Spleen (tissue), 11 donors: ENCODE results near the gene GSK3B. TPM values are rescaled to one million over a fixed set of nuclear protein-coding genes. Genes with fewer than 3 reads are reported as not detected.

Source experiments
- DNase-seq: peaks from one replicate; pipeline ENCODE4 v3.0.0-alpha.2; 2020
- H3K27ac ChIP-seq, 8 donors: fragments of 200-600 bp; sonication (generic) in 7 of 8; 1 replicate in 4 of 8; 2 replicates in 4 of 8; pipeline versions ENCODE4 v1.5.0 to v1.8.0; 2016 to 2021; ENCODE audit warnings: inconsistent platforms in 4 of 8, mild to moderate bottlenecking in 4 of 8, moderate library complexity in 1 of 8
- H3K27me3 ChIP-seq, 7 donors: fragments of 200-600 bp; sonication (generic) in 6 of 7; replicated peaks in 1 of 7; 1 replicate in 4 of 7; 2 replicates in 3 of 7; pipeline versions ENCODE4 v1.5.0 to v1.8.0; 2016 to 2021; ENCODE audit warnings: inconsistent platforms in 3 of 7, mild to moderate bottlenecking in 1 of 7
- H3K36me3 ChIP-seq, 6 donors: fragments of 200-600 bp; sonication (generic) in 5 of 6; 1 replicate in 4 of 6; 2 replicates in 2 of 6; pipeline versions ENCODE4 v1.5.0 to v1.8.0; 2016 to 2021; ENCODE audit warnings: inconsistent platforms in 2 of 6
- H3K4me1 ChIP-seq, 6 donors: fragments of 200-600 bp; sonication (generic) in 5 of 6; 1 replicate in 3 of 6; 2 replicates in 3 of 6; pipeline versions ENCODE4 v1.5.0 to v1.8.0; 2016 to 2021; ENCODE audit warnings: inconsistent platforms in 3 of 6
- H3K4me3 ChIP-seq, 8 donors: fragments of 200-600 bp; sonication (generic) in 7 of 8; 1 replicate in 4 of 8; 2 replicates in 4 of 8; pipeline versions ENCODE4 v1.5.0 to v1.8.0; 2016 to 2021; ENCODE audit warnings: inconsistent platforms in 4 of 8, mild to moderate bottlenecking in 4 of 8, moderate library complexity in 2 of 8
- H3K9me3 ChIP-seq, 8 donors: fragments of 200-600 bp; sonication (generic) in 7 of 8; 1 replicate in 4 of 8; 2 replicates in 4 of 8; pipeline versions ENCODE4 v1.5.0 to v1.8.0; 2016 to 2021; ENCODE audit warnings: inconsistent platforms in 4 of 8
- CTCF ChIP-seq, 11 experiments: fragments of 200-600 bp in 7 of 11; fragments of 450-650 bp in 4 of 11; sonication (generic) in 4 of 11; IDR thresholded peaks in 8 of 11; conservative IDR thresholded peaks in 3 of 11; 1 replicate in 7 of 11; 2 replicates in 4 of 11; pipeline versions ENCODE4 v1.4.0 to v1.8.0; 2016 to 2021; ENCODE audit warnings: antibody characterized with exemption in 11 of 11, inconsistent platforms in 4 of 11, mild to moderate bottlenecking in 1 of 11
- POLR2A ChIP-seq, 3 donors: fragments of 450-650 bp; IDR thresholded peaks; one replicate each; pipeline ENCODE4 v1.5.1; 2017; ENCODE audit warnings: antibody characterized with exemption in 3 of 3, mild to moderate bottlenecking in 1 of 3
- POLR2AphosphoS5 ChIP-seq, 3 donors: sonication (generic); formaldehyde crosslinking; IDR thresholded peaks; one replicate each; pipeline ENCODE4 v1.5.1; 2017; ENCODE audit warnings: antibody characterized with exemption in 3 of 3
- WGBS, 5 donors: extraction: QIAGEN DNeasy Blood & Tissue Kit in 3 of 5; methylation state at CpG; one replicate each; pipeline versions ENCODE4 v1.1.5 to v1.1.7; 2013 to 2018; 5-methylcytosine and 5-hydroxymethylcytosine counted together
- intact Hi-C: fragments of 100-400 bp; cut with DNase I; formaldehyde crosslinking; loops from one replicate; pipeline ENCODE4 v1.15.0; 2023; ENCODE audit warnings: low total_unique reads
- polyA plus RNA-seq, 3 donors: library from polyadenylated mRNA; stranded (reverse); fragments of 200-250 nt; gene quantifications; one replicate each; pipeline ENCODE4 v1.2.1, GENCODE V29; 2013
- total RNA-seq, 7 donors: library from RNA; depleted of rRNA in 3 of 7; stranded (reverse); fragments of >200 nt in 3 of 7; fragmentation: NEBNext Ultra II Directional in 4 of 7; extraction: Animal tissue kit (Norgen Biotek cat#: 25700) in 4 of 7; gene quantifications; one replicate each; pipeline versions ENCODE4 v1.1.0 to v1.2.1, GENCODE V29; 2016 to 2021
- donor health status: healthy with polysubstance abuse.
- donor health status: DM: no; HTN: no; CAD: no; lungs with moderate emphysema.
- donor health status: DM: no; HTN: no; CAD: no.
- donor health status: Bipolar disorder and iron deficiency.
- donor health status: healthy.
- donor health status: DM: no; HTN: no; CAD: no.
- donor health status: DM: yes; HTN: yes; CAD: no.

Gene GSK3B
- total and polyA plus RNA-seq, 10 donors = 4.7 to 62.2 (median 53.1) TPM

- DNase-seq = no peak
- peaks cover 0 to 5% (median 0%) of the 10 kb centered on the region in 8 donors for H3K9me3 ChIP-seq
- TF ChIP-seq POLR2A (IDR thresholded peaks at IDR 0.05) (no peak), CTCF (IDR thresholded peaks at IDR 0.05 in 8 of 11, conservative IDR thresholded peaks at IDR 0.05 in 3 of 11) (no peak), POLR2AphosphoS5 (IDR thresholded peaks at IDR 0.05) (no peak)
- intact Hi-C loops = no loop called here
- H3K27me3 ChIP-seq = no peaks in the 10 kb centered on the region
- peaks cover 0 to 8% (median 0%) of the 10 kb centered on the region in 6 donors for H3K36me3 ChIP-seq
- WGBS, 5 donors = 85 to 98% (median 97%) methylated on average over 4 of the region's 4 CpGs
- no peak overlapping the region for H3K27ac ChIP-seq
- H3K4me3 ChIP-seq = no peak overlapping the region
- peaks cover 3 to 66% (median 33%) of the 10 kb centered on the region in 6 donors for H3K4me1 ChIP-seq
Observed at GRCh38 chr3:120066634-120067033, 27.6 kb downstream of the GSK3B start.

- intact Hi-C loops = no loop called here
Observed at GRCh38 chr3:120064641-120065040, 29.6 kb downstream of the GSK3B start.

GRCh38 chr3:120062474-120062873 lies 31.8 kb downstream of the GSK3B start:
- Histone ChIP-seq H3K4me1 (peaks cover 13 to 72% (median 42%) of the 10 kb centered on the region in 6 donors), H3K27ac (no peak overlapping the region), H3K36me3 (no peaks in the 10 kb centered on the region), H3K4me3 (no peak overlapping the region), H3K9me3 (peaks cover 0 to 5% (median 0%) of the 10 kb centered on the region in 8 donors), H3K27me3 (no peaks in the 10 kb centered on the region)
- DNase-seq = no peak
- intact Hi-C loops = no loop called here
- 90 to 97% (median 95%) methylated on average over 4 of the region's 4 CpGs for WGBS, 5 donors
- no peak for TF ChIP-seq POLR2A (IDR thresholded peaks at IDR 0.05)
- no peak for TF ChIP-seq POLR2AphosphoS5 (IDR thresholded peaks at IDR 0.05)
- no peak for TF ChIP-seq CTCF (IDR thresholded peaks at IDR 0.05 in 8 of 11, conservative IDR thresholded peaks at IDR 0.05 in 3 of 11)

More at GRCh38 chr3:120064641-120065040, 29.6 kb downstream of the GSK3B start:
- Histone ChIP-seq H3K4me3 (no peak overlapping the region), H3K9me3 (peaks cover 0 to 5% (median 0%) of the 10 kb centered on the region in 8 donors), H3K27me3 (no peaks in the 10 kb centered on the region), H3K4me1 (peaks cover 10 to 66% (median 39%) of the 10 kb centered on the region in 6 donors), H3K36me3 (peaks cover 0 to 8% (median 0%) of the 10 kb centered on the region in 6 donors), H3K27ac (no peak overlapping the region)
- WGBS, 5 donors = 85 to 95% (median 92%) methylated on average over 2 of the region's 2 CpGs
- no peak for TF ChIP-seq CTCF (IDR thresholded peaks at IDR 0.05 in 8 of 11, conservative IDR thresholded peaks at IDR 0.05 in 3 of 11)
- no peak for TF ChIP-seq POLR2A (IDR thresholded peaks at IDR 0.05)
- TF ChIP-seq POLR2AphosphoS5 (IDR thresholded peaks at IDR 0.05) = no peak
- no peak for DNase-seq

GRCh38 chr3:120059081-120059864 lies 35.0 kb downstream of the GSK3B start:
- Histone ChIP-seq H3K27me3 (no peaks in the 10 kb centered on the region), H3K4me1 (peaks cover 13 to 57% (median 35%) of the 10 kb centered on the region in 6 donors), H3K36me3 (no peaks in the 10 kb centered on the region), H3K4me3 (no peak overlapping the region), H3K27ac (peak overlapping the region in 2 of 8 donors; percentile 24 to 37), H3K9me3 (no peaks in the 10 kb centered on the region)
- 60 to 77% (median 70%) methylated on average over 3 of the region's 3 CpGs for WGBS, 5 donors
- DNase-seq = no peak
- intact Hi-C loops = no loop called here
- no peak for TF ChIP-seq CTCF (IDR thresholded peaks at IDR 0.05 in 8 of 11, conservative IDR thresholded peaks at IDR 0.05 in 3 of 11)
- TF ChIP-seq POLR2A (IDR thresholded peaks at IDR 0.05) = no peak
- TF ChIP-seq POLR2AphosphoS5 (IDR thresholded peaks at IDR 0.05) = no peak
